Measurements from ENCODE around the gene CEND1.

The CEND1 gene

GRCh38 chr11:789943-790342, at the start of gene CEND1:
Gene CEND1 (minus strand): TSS chr11:790090. CDS start chr11:788576, 1,514 bp downstream.
- no peak for DNase-seq

- DNase-seq = no peak
Observed at GRCh38 chr11:839280-839623, 49.4 kb upstream of the CEND1 start.

- no peak for DNase-seq
Observed at GRCh38 chr11:838441-839279, 48.8 kb upstream of the CEND1 start.

GRCh38 chr11:837990-838307, 48.1 kb upstream of the CEND1 start:
- no peak for DNase-seq

GRCh38 chr11:837189-837989, 47.5 kb upstream of the CEND1 start:
- no peak for DNase-seq

- no peak for DNase-seq
Observed at GRCh38 chr11:836700-837099, 46.8 kb upstream of the CEND1 start.

GRCh38 chr11:836274-836673, 46.4 kb upstream of the CEND1 start:
- DNase-seq = no peak

- no peak for DNase-seq
Observed at GRCh38 chr11:834371-835316, 44.8 kb upstream of the CEND1 start.

GRCh38 chr11:833849-834311, 44.0 kb upstream of the CEND1 start:
- DNase-seq = no peak

- no peak for DNase-seq
Observed at GRCh38 chr11:833114-833791, 43.4 kb upstream of the CEND1 start.

- DNase-seq = no peak
Observed at GRCh38 chr11:832529-833113, 42.7 kb upstream of the CEND1 start, which contains the start of gene CD151. Gene CD151 (plus strand): TSS chr11:832952. CDS start chr11:836070, 3,118 bp downstream.

- no peak for DNase-seq
Observed at GRCh38 chr11:831961-832528, 42.2 kb upstream of the CEND1 start.

GRCh38 chr11:831118-831864, 41.4 kb upstream of the CEND1 start:
- DNase-seq = no peak

- DNase-seq = no peak
Observed at GRCh38 chr11:830295-831117, 40.6 kb upstream of the CEND1 start.

- DNase-seq = no peak
Observed at GRCh38 chr11:829847-830294, 40.0 kb upstream of the CEND1 start.

- no peak for DNase-seq
Observed at GRCh38 chr11:829176-829846, 39.4 kb upstream of the CEND1 start.

GRCh38 chr11:828506-829175, 38.8 kb upstream of the CEND1 start:
- DNase-seq = no peak

GRCh38 chr11:827897-828192, 38.0 kb upstream of the CEND1 start, which contains the start of gene CRACR2B:
Gene CRACR2B (plus strand): TSS chr11:827919. CDS start chr11:828608, 689 bp downstream.
- DNase-seq = no peak
